ENCODE data around the gene LMNA.

Gene LMNA

GRCh38 chr1:156162430-156163037 lies 48.0 kb downstream of the LMNA start:
- TF ChIP-seq CTCF (IDR thresholded peaks at IDR 0.05; ENCODE audit: unreplicated experiment in 3 of 3) = no peak
- Mint-ChIP-seq H3K4me3 (peak overlapping the region in 1 of 3 experiments; percentile 58), H3K9me3 (no peaks in the 10 kb centered on the region), H3K27ac (peak overlapping the region; percentile 43 to 57 (median 52)), H3K27me3 (ENCODE audit: low read depth) (peaks cover 5% of the 10 kb centered on the region), H3K4me1 (peaks cover 34% of the 10 kb centered on the region), H3K36me3 (ENCODE audit: low read depth) (peaks cover 5% of the 10 kb centered on the region)

GRCh38 chr1:156163712-156164111 lies 49.2 kb downstream of the LMNA start:
- no peak for TF ChIP-seq CTCF (IDR thresholded peaks at IDR 0.05; ENCODE audit: unreplicated experiment in 3 of 3)
- H3K4me1 Mint-ChIP-seq = peaks cover 34% of the 10 kb centered on the region
- no peaks in the 10 kb centered on the region for H3K27me3 Mint-ChIP-seq (ENCODE audit: low read depth)
- H3K9me3 Mint-ChIP-seq = peaks cover 2% of the 10 kb centered on the region
- H3K36me3 Mint-ChIP-seq (ENCODE audit: low read depth) = peaks cover 8% of the 10 kb centered on the region
- H3K4me3 Mint-ChIP-seq = no peak overlapping the region
- H3K27ac Mint-ChIP-seq = no peak overlapping the region

- Mint-ChIP-seq H3K27ac (peak overlapping the region in 2 of 3 experiments; percentile 32 to 48), H3K9me3 (peaks cover 2% of the 10 kb centered on the region), H3K36me3 (ENCODE audit: low read depth) (peaks cover 8% of the 10 kb centered on the region), H3K4me3 (peak overlapping the region in 2 of 3 experiments; percentile 16 to 29), H3K27me3 (ENCODE audit: low read depth) (no peaks in the 10 kb centered on the region), H3K4me1 (peaks cover 30% of the 10 kb centered on the region)
- no peak for TF ChIP-seq CTCF (IDR thresholded peaks at IDR 0.05; ENCODE audit: unreplicated experiment in 3 of 3)
Observed at GRCh38 chr1:156164125-156164831, 49.8 kb downstream of the LMNA start.

GRCh38 chr1:156165083-156165482 lies 50.6 kb downstream of the LMNA start:
- no peak for TF ChIP-seq CTCF (IDR thresholded peaks at IDR 0.05; ENCODE audit: unreplicated experiment in 3 of 3)
- peaks cover 28% of the 10 kb centered on the region for H3K4me1 Mint-ChIP-seq
- H3K27ac Mint-ChIP-seq = no peak overlapping the region
- peaks cover 2% of the 10 kb centered on the region for H3K9me3 Mint-ChIP-seq
- peaks cover 8% of the 10 kb centered on the region for H3K36me3 Mint-ChIP-seq (ENCODE audit: low read depth)
- no peak overlapping the region for H3K4me3 Mint-ChIP-seq
- no peaks in the 10 kb centered on the region for H3K27me3 Mint-ChIP-seq (ENCODE audit: low read depth)

GRCh38 chr1:156167536-156167935 lies 53.0 kb downstream of the LMNA start:
- peaks cover 2% of the 10 kb centered on the region for H3K9me3 Mint-ChIP-seq
- H3K4me1 Mint-ChIP-seq = peaks cover 14% of the 10 kb centered on the region
- H3K27me3 Mint-ChIP-seq (ENCODE audit: low read depth) = peaks cover 2% of the 10 kb centered on the region
- no peak for TF ChIP-seq CTCF (IDR thresholded peaks at IDR 0.05; ENCODE audit: unreplicated experiment in 3 of 3)
- no peak overlapping the region for H3K27ac Mint-ChIP-seq
- H3K4me3 Mint-ChIP-seq = no peak overlapping the region
- peaks cover 8% of the 10 kb centered on the region for H3K36me3 Mint-ChIP-seq (ENCODE audit: low read depth)
